GM18909 (cell line): ENCODE measurements around the gene GPT2.
"Not testable (repeated sequence)": the region's sequence is repeated elsewhere in the genome, so short reads cannot be mapped to it uniquely, and the experiment has no call there.

Experiments used
- ATAC-seq: cut with Tn5 transposase; IDR thresholded peaks from one replicate; pipeline ENCODE4 v1.9.1; 2021; ENCODE audit warnings: mild to moderate bottlenecking; ENCODE audit not compliant: unreplicated experiment, poor library complexity

Gene GPT2

GRCh38 chr16:46859719-46860152, 24.4 kb upstream of the GPT2 start:
- no peak for ATAC-seq

DNA sequence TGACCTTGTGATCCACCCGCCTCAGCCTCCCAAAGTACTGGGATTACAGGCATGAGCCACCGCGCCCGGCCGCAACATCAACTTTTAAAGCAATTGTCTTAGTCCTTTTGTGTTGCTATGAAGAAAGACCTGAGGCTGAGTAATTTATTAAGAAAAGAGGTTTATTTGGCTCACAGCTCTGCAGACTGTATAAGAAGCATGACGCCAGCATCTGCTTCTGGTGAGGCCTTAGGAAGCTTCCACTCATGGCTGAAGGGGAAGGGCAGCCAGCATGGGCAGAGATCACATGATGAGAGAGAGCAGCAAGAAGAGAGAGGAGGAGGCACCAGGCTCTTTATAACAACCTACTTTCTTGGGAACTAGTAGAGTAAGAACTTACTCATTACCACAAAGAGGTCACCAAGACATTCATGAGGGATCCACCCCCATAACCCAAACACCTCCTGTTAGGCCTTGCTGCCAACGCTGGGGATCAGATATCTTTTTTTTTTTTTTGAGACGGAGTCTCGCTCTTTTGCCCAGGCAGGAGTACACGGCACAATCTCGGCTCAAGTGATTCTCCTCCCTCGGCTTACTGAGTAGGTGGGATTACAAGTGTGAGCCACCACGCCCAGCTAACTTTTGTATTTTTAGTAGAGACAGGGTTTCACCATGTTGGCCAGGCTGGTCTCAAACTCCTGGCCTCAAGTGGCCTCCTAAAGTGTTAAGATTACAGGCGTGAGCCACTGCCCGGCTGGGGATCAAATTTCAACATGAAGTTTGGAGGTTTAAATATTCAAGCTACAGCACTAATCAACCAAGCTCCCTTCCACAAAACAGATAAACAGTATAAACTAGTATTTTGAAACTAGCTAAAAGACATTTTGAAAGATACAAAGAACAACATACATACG, 21.4 kb upstream of the GPT2 start:
- no peak for ATAC-seq

DNA sequence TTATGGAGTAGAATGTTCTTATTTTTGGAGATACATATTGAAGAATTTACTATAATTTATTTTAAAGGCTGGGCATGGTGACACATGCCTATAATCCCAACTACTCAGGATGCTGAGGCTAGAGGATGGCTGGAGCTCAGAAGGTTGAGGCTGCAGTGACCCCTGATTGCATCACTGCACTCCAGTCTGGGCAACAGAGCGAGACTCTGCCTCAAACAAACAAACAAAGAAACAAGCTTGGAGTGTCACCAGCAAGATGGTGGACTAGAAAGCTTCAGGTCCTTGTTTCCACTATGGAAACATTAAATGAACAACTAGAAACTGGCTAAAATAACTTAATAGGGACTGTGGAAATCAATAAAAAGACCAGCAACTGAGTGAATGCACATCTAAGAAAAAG, 17.9 kb upstream of the GPT2 start:
- no peak for ATAC-seq

GRCh38 chr16:46867486-46867885, 16.7 kb upstream of the GPT2 start:
- not testable (repeated sequence) for ATAC-seq

- ATAC-seq = not testable (repeated sequence)
Measured at GRCh38 chr16:46868891-46869290, 15.3 kb upstream of the GPT2 start.

DNA sequence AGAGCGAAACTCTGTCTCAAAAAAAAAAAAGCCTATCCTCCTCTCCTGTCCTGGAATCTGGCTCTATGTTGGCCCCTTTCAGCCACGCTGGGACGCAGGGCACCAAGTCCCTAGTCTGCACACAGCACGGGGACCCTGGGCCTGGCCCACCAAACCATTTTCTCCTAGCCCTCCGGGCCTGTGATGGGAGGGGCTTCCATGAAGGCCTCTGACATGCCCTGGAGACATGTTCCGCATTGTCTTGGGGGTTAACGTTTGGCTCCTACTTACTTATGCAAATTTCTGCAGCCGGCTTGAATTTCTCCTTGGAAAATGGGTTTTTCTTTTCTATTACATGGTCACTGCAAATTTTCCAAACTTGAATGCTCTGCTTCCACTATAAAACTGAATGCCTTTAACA, 12.6 kb upstream of the GPT2 start:
- ATAC-seq = no peak

GRCh38 chr16:46873201-46873600, 11.0 kb upstream of the GPT2 start:
- ATAC-seq = no peak

DNA sequence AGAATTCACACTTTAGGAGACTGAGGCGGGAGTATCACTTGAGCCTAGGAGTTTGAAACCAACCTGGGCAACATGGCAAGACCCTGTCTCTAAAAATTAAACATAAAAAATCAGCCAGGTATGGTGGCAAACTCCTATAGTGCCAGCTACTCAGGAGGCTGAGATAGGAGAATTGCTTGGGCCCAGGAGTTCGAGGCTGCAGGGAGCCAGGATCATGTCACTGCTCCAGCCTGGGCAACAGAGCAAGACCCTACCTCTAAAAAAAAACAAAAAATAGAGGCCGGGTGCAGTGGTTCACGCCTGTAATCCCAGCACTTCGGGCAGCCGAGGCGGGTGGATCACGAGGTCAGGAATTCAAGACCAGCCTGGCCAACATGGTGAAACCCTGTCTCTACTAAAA, 8.9 kb upstream of the GPT2 start:
- ATAC-seq = no peak

GRCh38 chr16:46882304-46882939, 1.7 kb upstream of the GPT2 start:
- no peak for ATAC-seq

DNA sequence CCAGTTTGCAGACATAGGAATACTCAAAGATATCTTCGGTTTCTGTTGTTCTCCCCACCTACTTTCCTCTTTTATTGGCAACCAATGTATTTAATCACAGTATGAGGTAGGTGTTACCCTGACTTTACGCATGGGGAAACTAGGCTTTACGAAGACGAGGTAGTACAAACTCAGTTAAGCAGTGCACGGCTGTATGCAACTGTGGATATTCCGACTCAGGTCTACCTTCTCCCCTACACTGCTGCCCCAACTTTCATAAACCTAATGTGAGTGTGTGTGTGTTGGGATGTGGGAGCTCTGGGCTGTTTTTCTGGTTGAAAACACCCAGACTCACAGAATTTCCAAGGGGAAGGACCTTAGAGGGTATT, 1.2 kb upstream of the GPT2 start:
- no peak for ATAC-seq

GRCh38 chr16:46883353-46883689, 841 bp upstream of the GPT2 start:
- no peak for ATAC-seq

DNA sequence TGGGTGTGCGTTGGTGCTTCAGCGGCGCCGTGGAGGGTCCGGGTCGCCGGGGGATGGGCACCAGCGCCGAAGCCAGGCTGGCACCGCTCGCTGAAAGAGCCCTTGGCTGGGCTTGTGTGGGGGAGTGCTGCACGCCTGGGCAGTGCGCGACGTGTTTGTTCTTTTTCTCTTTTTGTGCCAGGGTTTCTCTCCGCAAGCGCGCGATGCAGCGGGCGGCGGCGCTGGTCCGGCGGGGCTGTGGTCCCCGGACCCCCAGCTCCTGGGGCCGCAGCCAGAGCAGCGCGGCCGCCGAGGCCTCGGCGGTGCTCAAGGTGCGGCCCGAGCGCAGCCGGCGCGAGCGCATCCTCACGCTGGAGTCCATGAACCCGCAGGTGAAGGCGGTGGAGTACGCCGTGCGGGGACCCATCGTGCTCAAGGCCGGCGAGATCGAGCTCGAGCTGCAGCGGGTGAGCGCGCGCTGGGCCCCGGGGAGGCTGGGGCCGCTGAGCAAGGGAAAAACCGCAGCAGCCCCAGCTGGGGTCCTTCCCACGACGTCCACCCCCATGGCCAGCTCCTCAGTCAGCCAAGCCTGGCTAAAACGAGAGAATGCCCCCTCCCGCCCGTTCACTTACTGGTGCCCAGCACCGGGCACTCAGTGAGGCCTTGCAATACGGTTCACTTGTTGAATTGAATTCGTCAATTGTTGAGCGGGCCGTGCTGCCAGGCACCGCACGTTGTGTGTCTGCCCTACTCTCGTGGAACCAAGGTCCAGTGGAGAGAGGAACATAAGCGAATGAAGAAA, 541 bp downstream of the GPT2 start:
- ATAC-seq = peak; percentile 9

DNA sequence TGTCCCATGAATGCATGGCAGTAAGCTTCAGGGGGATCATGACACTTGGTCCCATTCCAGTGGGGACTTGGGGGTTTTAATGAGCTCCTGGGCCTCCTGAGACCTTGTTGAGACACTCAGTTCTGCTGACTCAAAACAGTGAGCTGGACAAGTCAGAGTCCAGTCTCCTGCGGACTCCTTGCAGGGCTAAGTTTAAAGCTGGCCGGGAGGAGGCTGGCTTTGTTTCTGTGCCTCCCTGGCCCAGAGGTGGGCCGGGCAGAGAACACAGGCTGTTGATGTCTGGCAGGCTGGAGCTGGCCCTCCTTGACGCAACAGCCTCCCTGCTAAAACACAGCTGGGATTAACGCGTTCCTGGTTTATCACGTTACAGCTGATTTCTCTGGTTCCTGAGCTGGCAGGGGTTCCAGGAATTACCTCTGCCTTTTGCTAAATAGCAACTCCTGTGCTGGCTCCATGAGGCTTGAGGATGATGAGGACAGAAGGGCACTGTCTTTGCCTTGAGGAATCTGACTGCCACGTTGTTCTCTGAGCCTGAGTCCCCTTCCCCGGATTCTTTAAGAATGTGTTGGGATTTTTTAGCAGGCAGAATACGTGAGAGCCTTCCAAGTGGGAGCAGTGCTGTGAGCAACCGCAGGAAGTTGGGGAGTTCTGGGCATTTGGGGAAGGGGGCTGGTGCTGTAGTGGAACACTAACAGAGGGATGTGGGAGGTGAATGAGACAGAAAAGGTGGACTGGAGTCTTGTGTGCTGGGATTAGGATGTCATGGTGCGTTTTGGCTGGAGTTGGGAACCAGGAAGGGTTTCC, 2.0 kb downstream of the GPT2 start:
- ATAC-seq = no peak

GRCh38 chr16:46886764-46887523, 2.8 kb downstream of the GPT2 start:
- ATAC-seq = no peak

DNA sequence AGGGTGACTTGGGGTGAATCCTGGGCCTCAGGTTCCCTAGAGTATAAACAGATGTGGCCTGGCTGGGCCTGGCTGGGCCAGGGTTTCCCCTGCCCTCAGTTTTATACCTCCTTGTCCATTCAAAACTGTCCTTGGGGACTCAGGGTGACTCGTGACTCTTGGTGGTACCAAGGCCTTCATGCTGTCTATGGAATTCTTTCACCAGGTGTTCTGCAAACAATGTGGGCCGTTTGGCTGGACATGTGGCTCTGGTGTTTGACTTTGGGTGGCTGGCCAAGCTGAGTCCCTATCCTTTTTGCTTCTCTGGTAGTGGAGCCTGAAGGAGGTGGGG, 3.3 kb downstream of the GPT2 start:
- ATAC-seq = no peak

- ATAC-seq = no peak
Measured at GRCh38 chr16:46889245-46889941, 5.2 kb downstream of the GPT2 start.

GRCh38 chr16:46889942-46890300, 5.8 kb downstream of the GPT2 start:
- ATAC-seq = no peak

DNA sequence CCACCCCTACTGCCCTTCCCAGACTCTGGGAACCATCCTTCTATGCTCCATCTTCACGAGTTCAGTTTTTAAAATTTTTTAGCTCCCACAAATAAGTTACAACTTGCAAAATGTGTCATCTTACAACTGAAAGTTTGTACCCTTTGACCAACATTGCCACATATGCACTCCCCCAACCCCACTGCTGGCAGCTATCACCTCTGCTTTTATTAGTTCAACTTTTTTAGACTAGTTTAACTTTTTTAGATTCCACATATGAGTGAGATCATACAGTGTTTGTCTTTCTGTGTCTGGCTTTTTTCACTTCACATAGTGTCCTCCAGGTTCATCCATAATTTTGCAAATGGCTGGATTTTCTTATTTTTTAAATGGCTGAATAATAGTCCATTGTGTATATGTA, 7.7 kb downstream of the GPT2 start:
- no peak for ATAC-seq

- ATAC-seq = no peak
Measured at GRCh38 chr16:46894036-46894672, 10.0 kb downstream of the GPT2 start.
